ENCODE data around the gene GTF3C5.
A peak's percentile ranks its signal among the peaks of the same experiment; 100 is the strongest.

The GTF3C5 gene

DNA sequence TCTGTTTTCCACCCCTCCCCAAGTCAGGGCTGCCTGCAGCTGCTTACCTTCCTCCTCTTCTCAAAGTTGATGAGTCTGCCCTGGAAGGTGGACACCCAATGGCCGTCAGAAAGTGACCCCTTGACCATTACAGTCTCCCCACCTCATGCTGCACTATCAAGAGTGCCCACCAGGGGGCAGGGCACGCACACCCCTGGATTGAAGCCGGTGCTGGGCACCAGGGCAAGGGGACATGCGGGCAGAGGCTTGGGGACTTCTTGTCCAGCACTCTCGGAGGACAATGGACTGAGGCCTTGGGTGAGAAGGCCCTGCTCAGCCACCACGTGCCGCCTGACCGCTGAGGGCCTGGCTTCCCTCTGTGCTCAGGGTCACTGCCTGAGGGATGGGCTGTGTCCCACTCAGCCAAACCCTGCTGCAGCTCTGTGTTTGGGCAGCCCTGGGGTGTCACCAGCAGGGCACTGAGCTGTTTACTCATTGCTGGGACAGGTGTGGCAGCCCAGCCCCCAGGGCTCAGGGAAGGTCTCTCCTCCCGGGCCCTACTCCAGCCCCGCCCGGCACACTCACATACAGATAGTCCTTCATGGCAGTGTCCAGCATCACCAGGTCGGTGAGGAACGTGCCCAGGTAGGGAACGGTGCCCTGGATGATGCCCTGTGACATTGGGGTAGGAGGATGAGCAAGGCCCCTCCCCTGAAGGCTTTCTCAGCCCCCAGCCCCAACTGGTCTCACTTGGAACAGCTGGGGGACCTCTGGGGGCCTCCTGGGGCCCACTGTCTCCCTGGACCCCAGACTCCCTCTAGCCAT, 72.6 kb downstream of the GTF3C5 start:
- DNase-seq (ENCODE audit: low read depth) = peak; percentile 38
- H3K4me3 ChIP-seq (ENCODE audit: low read depth, low read length) = no peak overlapping the region
- TF ChIP-seq, protein P1, sequence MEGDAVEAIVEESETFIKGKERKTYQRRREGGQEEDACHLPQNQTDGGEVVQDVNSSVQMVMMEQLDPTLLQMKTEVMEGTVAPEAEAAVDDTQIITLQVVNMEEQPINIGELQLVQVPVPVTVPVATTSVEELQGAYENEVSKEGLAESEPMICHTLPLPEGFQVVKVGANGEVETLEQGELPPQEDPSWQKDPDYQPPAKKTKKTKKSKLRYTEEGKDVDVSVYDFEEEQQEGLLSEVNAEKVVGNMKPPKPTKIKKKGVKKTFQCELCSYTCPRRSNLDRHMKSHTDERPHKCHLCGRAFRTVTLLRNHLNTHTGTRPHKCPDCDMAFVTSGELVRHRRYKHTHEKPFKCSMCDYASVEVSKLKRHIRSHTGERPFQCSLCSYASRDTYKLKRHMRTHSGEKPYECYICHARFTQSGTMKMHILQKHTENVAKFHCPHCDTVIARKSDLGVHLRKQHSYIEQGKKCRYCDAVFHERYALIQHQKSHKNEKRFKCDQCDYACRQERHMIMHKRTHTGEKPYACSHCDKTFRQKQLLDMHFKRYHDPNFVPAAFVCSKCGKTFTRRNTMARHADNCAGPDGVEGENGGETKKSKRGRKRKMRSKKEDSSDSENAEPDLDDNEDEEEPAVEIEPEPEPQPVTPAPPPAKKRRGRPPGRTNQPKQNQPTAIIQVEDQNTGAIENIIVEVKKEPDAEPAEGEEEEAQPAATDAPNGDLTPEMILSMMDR (conservative IDR thresholded peaks at IDR 0.05; ENCODE audit: low read depth, low read length) = peak; percentile 95

GRCh38 chr9:133103987-133104505, 73.2 kb downstream of the GTF3C5 start:
- TF ChIP-seq, protein P1 (conservative IDR thresholded peaks at IDR 0.05; ENCODE audit: low read depth, low read length) = no peak
- DNase-seq (ENCODE audit: low read depth) = no peak
- no peak overlapping the region for H3K4me3 ChIP-seq (ENCODE audit: low read depth, low read length)

GRCh38 chr9:133104718-133105460, 74.1 kb downstream of the GTF3C5 start:
- TF ChIP-seq, protein P1 (conservative IDR thresholded peaks at IDR 0.05; ENCODE audit: low read depth, low read length) = no peak
- DNase-seq (ENCODE audit: low read depth) = no peak
- H3K4me3 ChIP-seq (ENCODE audit: low read depth, low read length) = no peak overlapping the region

- DNase-seq (ENCODE audit: low read depth) = no peak
- TF ChIP-seq, protein P1 (conservative IDR thresholded peaks at IDR 0.05; ENCODE audit: low read depth, low read length) = no peak
- H3K4me3 ChIP-seq (ENCODE audit: low read depth, low read length) = no peak overlapping the region
Measured at GRCh38 chr9:133105461-133105770, 74.6 kb downstream of the GTF3C5 start.

- no peak for DNase-seq (ENCODE audit: low read depth)
- H3K4me3 ChIP-seq (ENCODE audit: low read depth, low read length) = no peak overlapping the region
- TF ChIP-seq, protein P1 (conservative IDR thresholded peaks at IDR 0.05; ENCODE audit: low read depth, low read length) = no peak
Measured at GRCh38 chr9:133106511-133107244, 75.9 kb downstream of the GTF3C5 start.

DNA sequence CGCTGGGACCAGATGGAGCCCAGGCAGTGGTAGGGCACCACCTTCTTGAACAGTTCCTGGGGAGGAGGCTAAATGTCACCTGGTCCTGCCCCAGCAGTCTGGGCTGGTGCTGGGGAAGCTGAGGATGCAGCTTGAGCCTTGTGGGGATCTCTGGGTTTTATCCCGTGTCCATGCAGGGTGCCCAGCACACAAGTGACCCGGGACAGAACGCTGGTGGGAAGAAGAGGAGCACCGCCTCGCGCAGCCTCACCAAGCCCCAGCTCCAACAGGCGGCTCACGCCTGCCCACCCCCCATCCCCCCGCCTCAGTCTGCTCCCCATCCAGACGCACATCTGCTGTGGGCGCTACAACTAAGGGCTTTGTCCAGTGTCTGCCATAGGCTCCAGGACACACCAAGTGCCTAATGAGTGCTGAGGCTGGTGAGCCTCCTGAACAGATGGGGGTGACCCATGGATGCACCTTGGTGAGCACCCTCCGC, 76.5 kb downstream of the GTF3C5 start:
- DNase-seq (ENCODE audit: low read depth) = no peak
- no peak overlapping the region for H3K4me3 ChIP-seq (ENCODE audit: low read depth, low read length)
- TF ChIP-seq, protein P1 (conservative IDR thresholded peaks at IDR 0.05; ENCODE audit: low read depth, low read length) = no peak

Data from choroid plexus epithelial cell (primary cell).